ENCODE measurements around the gene SMS.

GRCh38 chrX:21944136-21944615 lies 3.7 kb downstream of the SMS start:
- TF ChIP-seq SIN3A (IDR thresholded peaks at IDR 0.05; ENCODE audit: borderline replicate concordance, insufficient read depth, low read depth, low read length) (no peak), CTCF (IDR thresholded peaks at IDR 0.05) (no peak), POLR2AphosphoS5 (IDR thresholded peaks at IDR 0.05; ENCODE audit: low read depth, low read length) (no peak), REST (IDR thresholded peaks at IDR 0.05; ENCODE audit: insufficient read depth in 1 of 2, low read depth in 2 of 2, low read length in 1 of 2) (no peak)
